GM23248 (cell line): ENCODE measurements around the gene BMPR2. TPM values are rescaled to one million over a fixed set of nuclear protein-coding genes. Genes with fewer than 3 reads are reported as not detected.

Experiments
- DNase-seq: peaks from one replicate; pipeline ENCODE4 v3.0.0-alpha.2; 2015
- H2AFZ ChIP-seq: fragments of 200-600 bp; sonication (generic); 2 replicates; pipeline ENCODE4 v1.6.1; 2016; ENCODE audit warnings: antibody characterized with exemption
- H3F3A ChIP-seq: fragments of 200-600 bp; sonication (generic); 2 replicates; pipeline ENCODE4 v1.6.1; 2016; ENCODE audit warnings: mild to moderate bottlenecking, antibody characterized with exemption, mixed run types; ENCODE audit not compliant: insufficient read depth
- H3K27ac ChIP-seq: fragments of 200-600 bp; sonication (generic); 2 replicates; pipeline ENCODE4 v1.5.1; 2016; ENCODE audit warnings: mild to moderate bottlenecking
- H3K27me3 ChIP-seq: fragments of 200-600 bp; sonication (generic); replicated peaks from 2 replicates; pipeline ENCODE4 v1.6.1; 2016; ENCODE audit warnings: mild to moderate bottlenecking; ENCODE audit not compliant: insufficient read depth
- H3K36me3 ChIP-seq: fragments of 200-600 bp; sonication (generic); 2 replicates; pipeline ENCODE4 v1.6.1; 2016; ENCODE audit warnings: low read depth, mild to moderate bottlenecking
- H3K4me1 ChIP-seq: fragments of 200-600 bp; sonication (generic); 2 replicates; pipeline ENCODE4 v1.6.1; 2016; ENCODE audit warnings: mild to moderate bottlenecking; ENCODE audit not compliant: insufficient read depth
- H3K4me2 ChIP-seq: fragments of 200-600 bp; sonication (generic); one replicate; pipeline ENCODE4 v1.6.1; 2016; ENCODE audit warnings: mild to moderate bottlenecking; ENCODE audit not compliant: unreplicated experiment
- H3K4me3 ChIP-seq: fragments of 200-600 bp; sonication (generic); 2 replicates; pipeline ENCODE4 v1.5.1; 2016; ENCODE audit warnings: mild to moderate bottlenecking
- H3K79me2 ChIP-seq: fragments of 200-600 bp; sonication (generic); 2 replicates; pipeline ENCODE4 v1.6.1; 2016; ENCODE audit warnings: mild to moderate bottlenecking; ENCODE audit not compliant: insufficient read depth
- H3K9ac ChIP-seq: fragments of 200-600 bp; sonication (generic); 2 replicates; pipeline ENCODE4 v1.6.1; 2016; ENCODE audit warnings: mild to moderate bottlenecking
- H3K9me2 ChIP-seq: fragments of 200-600 bp; sonication (generic); 2 replicates; pipeline ENCODE4 v1.6.1; 2016; ENCODE audit warnings: mixed run types, mild to moderate bottlenecking, moderate library complexity; ENCODE audit not compliant: insufficient read depth
- H3K9me3 ChIP-seq: fragments of 200-600 bp; sonication (generic); one replicate; pipeline ENCODE4 v1.6.1; 2017; ENCODE audit warnings: low read depth
- H4K20me1 ChIP-seq: fragments of 200-600 bp; sonication (generic); 2 replicates; pipeline ENCODE4 v1.6.0; 2016; ENCODE audit not compliant: insufficient read depth
- EZH2 ChIP-seq: fragments of 200-600 bp; sonication (generic); IDR thresholded peaks from 2 replicates; pipeline ENCODE4 v1.6.1; 2018; ENCODE audit warnings: antibody characterized with exemption, mild to moderate bottlenecking; ENCODE audit not compliant: insufficient read depth, poor library complexity, severe bottlenecking
- EZH2phosphoT487 ChIP-seq: fragments of 200-600 bp; sonication (generic); IDR thresholded peaks from 2 replicates; pipeline ENCODE4 v1.6.1; 2018; ENCODE audit warnings: antibody characterized with exemption, moderate library complexity, mild to moderate bottlenecking, low read depth; ENCODE audit not compliant: insufficient read depth
- WGBS, 2 experiments: methylation state at CpG; one replicate each; pipeline ENCODE4 v1.1.6; 2015 to 2017; ENCODE audit warnings: low lambda C conversion rate in 2 of 2, low coverage in 1 of 2; ENCODE audit errors: missing lambda C conversion rate in 2 of 2; 5-methylcytosine and 5-hydroxymethylcytosine counted together
- in situ Hi-C: fragments of 300-500 bp; cut with MboI; formaldehyde crosslinking; loops from 2 replicates; pipeline ENCODE4 v1.15.0; 2020
- polyA plus RNA-seq: library from polyadenylated mRNA; unstranded; fragments of >200 nt; fragmentation: Nextera tagmentation; extraction: Ambion mirVana; gene quantifications from 2 replicates; pipeline ENCODE4 v1.2.1, GENCODE V29; 2016
- small RNA-seq: library from RNA; depleted of rRNA; stranded (forward); fragments of <200 nt; gene quantifications from one replicate; pipeline ENCODE3, GENCODE V24; 2014; ENCODE audit warnings: low read depth, low replicate concordance
- total RNA-seq: library from RNA; depleted of rRNA; stranded (reverse); fragments of >200 nt; shearing (Covaris generic); gene quantifications from 2 replicates; pipeline ENCODE4 v1.2.3, GENCODE V29; 2014; rRNA removed

Gene BMPR2
- total and polyA plus RNA-seq, 2 experiments from 2014 or later, result 17.8 to 31.3 TPM

DNA sequence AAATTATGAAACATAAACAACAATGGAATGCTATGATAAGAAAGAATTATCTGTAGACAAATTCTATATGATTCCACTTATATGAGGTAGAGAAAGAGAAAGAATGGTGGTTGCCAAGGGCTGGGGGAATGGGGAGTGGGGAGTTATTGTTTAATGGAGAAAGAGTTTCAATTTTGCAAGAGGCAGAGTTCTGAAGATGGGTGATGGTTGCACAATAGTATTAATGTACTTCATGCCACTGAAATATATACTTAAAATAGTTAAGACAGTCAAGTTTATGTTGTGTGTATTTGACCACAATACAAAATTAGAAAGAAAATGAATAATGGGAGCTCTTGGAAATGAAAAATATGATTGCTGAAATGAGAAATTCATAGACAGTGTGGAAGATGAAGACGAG lies 236.0 kb downstream of the BMPR2 start:
- no peak overlapping the region for H3K27ac ChIP-seq
- in situ Hi-C loops, result no loop called here
- H3K27me3 ChIP-seq, result no peaks in the 10 kb centered on the region
- 86 to 96% methylated on average over 1 of the region's 1 CpG for WGBS, 2 experiments
- no peak for DNase-seq
- H2AFZ ChIP-seq, result no peak overlapping the region
- H3K4me2 ChIP-seq, result no peak overlapping the region
- no peaks in the 10 kb centered on the region for H3K4me1 ChIP-seq
- TF ChIP-seq EZH2 (no peak), EZH2phosphoT487 (no peak)
- no peaks in the 10 kb centered on the region for H3K36me3 ChIP-seq
- H3K4me3 ChIP-seq, result no peak overlapping the region
- no peaks in the 10 kb centered on the region for H4K20me1 ChIP-seq
- H3K79me2 ChIP-seq, result no peaks in the 10 kb centered on the region
- no peaks in the 10 kb centered on the region for H3F3A ChIP-seq
- H3K9ac ChIP-seq, result no peak overlapping the region
- no peaks in the 10 kb centered on the region for H3K9me3 ChIP-seq
- no peaks in the 10 kb centered on the region for H3K9me2 ChIP-seq

DNA sequence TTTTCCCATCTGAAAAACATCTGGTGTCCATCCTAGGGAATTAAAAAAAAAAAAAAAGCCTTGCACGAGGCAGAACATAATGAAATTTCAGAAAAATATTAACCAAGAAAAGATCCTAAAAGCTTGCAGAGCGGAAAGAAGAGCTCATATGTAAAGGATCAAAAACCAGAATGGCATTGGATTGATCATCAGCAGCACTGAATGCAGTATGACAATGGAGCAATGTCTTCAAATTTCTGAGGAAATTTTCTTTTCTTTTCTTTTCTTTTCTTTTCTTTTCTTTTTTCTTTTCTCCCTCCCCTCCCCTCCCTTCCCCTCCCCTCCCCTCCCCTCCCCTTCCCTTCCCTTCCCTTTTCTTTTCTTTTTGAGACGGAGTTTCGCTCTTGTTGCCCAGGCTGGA lies 237.4 kb downstream of the BMPR2 start:
- Histone ChIP-seq H3F3A (no peaks in the 10 kb centered on the region), H3K4me1 (no peaks in the 10 kb centered on the region), H3K36me3 (no peaks in the 10 kb centered on the region), H3K4me2 (no peak overlapping the region), H3K9ac (no peak overlapping the region), H3K4me3 (no peak overlapping the region), H3K27ac (no peak overlapping the region), H3K79me2 (no peaks in the 10 kb centered on the region), H3K27me3 (no peaks in the 10 kb centered on the region), H3K9me3 (no peaks in the 10 kb centered on the region), H4K20me1 (no peaks in the 10 kb centered on the region), H3K9me2 (no peaks in the 10 kb centered on the region), H2AFZ (no peak overlapping the region)
- WGBS, 2 experiments, result 37 to 58% methylated on average over 4 of the region's 4 CpGs
- in situ Hi-C loops, result no loop called here
- TF ChIP-seq EZH2, result no peak
- no peak for DNase-seq

Small RNA genes within 50 kb of the gene (small RNA-seq; reads per million reads assigned to genes)
- not detected for gene MTND4LP17
- not detected for gene RN7SL753P

Other genes with a start within 250 kb of the BMPR2 start
- gene SUMO1, start 137.7 kb upstream of the BMPR2 start, total RNA-seq, result 157 TPM in 2 replicates
- 242 TPM in 2 replicates for gene SUMO1, start 137.7 kb upstream of the BMPR2 start, polyA plus RNA-seq
- gene NOP58, start 110.6 kb upstream of the BMPR2 start, total RNA-seq, result 49.3 and 101 TPM in 2 replicates
- 66.8 and 68.1 TPM in 2 replicates for gene NOP58, start 110.6 kb upstream of the BMPR2 start, polyA plus RNA-seq